Mesenchymal stem cell (in vitro differentiated cells and primary cell): ENCODE measurements around the gene LCE3A.

Experiments
- DNase-seq: peaks from one replicate; pipeline ENCODE4 v3.0.0-alpha.2; 2013
- H2AFZ ChIP-seq: one replicate; pipeline ENCODE4 v1.6.1; 2013; ENCODE audit warnings: low read depth, mild to moderate bottlenecking, control low read depth, inconsistent platforms, low read length, moderate library complexity
- H2AK5ac ChIP-seq: 2 replicates; pipeline ENCODE4 v1.6.1; 2013; ENCODE audit warnings: low read length, moderate library complexity, mild to moderate bottlenecking, inconsistent platforms; ENCODE audit not compliant: severe bottlenecking
- H2BK120ac ChIP-seq: one replicate; pipeline ENCODE4 v1.6.1; 2013; ENCODE audit warnings: low read depth, mild to moderate bottlenecking, inconsistent platforms, low read length, moderate library complexity
- H2BK12ac ChIP-seq, 2 experiments: one replicate each; pipeline ENCODE4 v1.6.1; 2013; ENCODE audit warnings: inconsistent platforms in 2 of 2, low read length in 2 of 2, mild to moderate bottlenecking in 2 of 2, moderate library complexity in 2 of 2, control low read depth in 1 of 2
- H2BK15ac ChIP-seq: one replicate; pipeline ENCODE4 v1.6.1; 2013; ENCODE audit warnings: mild to moderate bottlenecking, low read depth, inconsistent platforms; ENCODE audit not compliant: poor library complexity, severe bottlenecking
- H2BK5ac ChIP-seq: 2 replicates; pipeline ENCODE4 v1.6.1; 2013; ENCODE audit warnings: low read depth, mild to moderate bottlenecking, low read length, control low read depth, inconsistent platforms; ENCODE audit not compliant: poor library complexity, severe bottlenecking
- H3K14ac ChIP-seq, 2 experiments: one replicate each; pipeline ENCODE4 v1.6.1; 2013; ENCODE audit warnings: inconsistent platforms in 2 of 2, low read length in 2 of 2, control low read depth in 1 of 2, mild to moderate bottlenecking in 1 of 2, moderate library complexity in 1 of 2
- H3K18ac ChIP-seq, 2 experiments: one replicate each; pipeline ENCODE4 v1.6.1; 2013; ENCODE audit warnings: inconsistent platforms in 2 of 2, low read length in 2 of 2, control low read depth in 1 of 2, low read depth in 1 of 2, mild to moderate bottlenecking in 1 of 2
- H3K23ac ChIP-seq, 2 experiments: one replicate each; pipeline ENCODE4 v1.6.1; 2013; ENCODE audit warnings: inconsistent platforms in 2 of 2, low read length in 2 of 2, mild to moderate bottlenecking in 2 of 2, moderate library complexity in 2 of 2, control low read depth in 1 of 2
- H3K27ac ChIP-seq: 2 replicates; pipeline ENCODE4 v1.5.1; 2013; ENCODE audit warnings: mild to moderate bottlenecking, moderate library complexity, low read length, control low read depth, inconsistent platforms; ENCODE audit not compliant: poor library complexity, severe bottlenecking
- H3K27me3 ChIP-seq, 2 experiments: 2 replicates each; pipeline versions ENCODE4 v1.6.1 to v1.7.0; 2013; ENCODE audit warnings: low read length in 2 of 2, mild to moderate bottlenecking in 2 of 2, moderate library complexity in 2 of 2, control low read depth in 1 of 2, inconsistent platforms in 1 of 2; ENCODE audit not compliant: control insufficient read depth in 1 of 2, insufficient read depth in 1 of 2
- H3K36me3 ChIP-seq, 2 experiments: 2 replicates each; pipeline versions ENCODE4 v1.6.1 to v1.7.0; 2013; ENCODE audit warnings: low read length in 2 of 2, control low read depth in 1 of 2, inconsistent platforms in 1 of 2, low read depth in 1 of 2, mild to moderate bottlenecking in 1 of 2; ENCODE audit not compliant: insufficient read depth in 2 of 2, control insufficient read depth in 1 of 2
- H3K4ac ChIP-seq, 2 experiments: one replicate each; pipeline ENCODE4 v1.6.1; 2013; ENCODE audit warnings: inconsistent platforms in 2 of 2, low read length in 2 of 2, mild to moderate bottlenecking in 2 of 2, moderate library complexity in 2 of 2, control low read depth in 1 of 2, low read depth in 1 of 2
- H3K4me1 ChIP-seq: 2 replicates; pipeline ENCODE4 v1.6.1; 2013; ENCODE audit warnings: low read depth, low read length, control low read depth; ENCODE audit not compliant: control insufficient read depth, insufficient read depth
- H3K4me2 ChIP-seq: 2 replicates; pipeline ENCODE4 v1.6.1; 2013; ENCODE audit warnings: low read length, mild to moderate bottlenecking, inconsistent platforms; ENCODE audit not compliant: poor library complexity, severe bottlenecking
- H3K4me3 ChIP-seq, 2 experiments: 2 replicates each; pipeline versions ENCODE4 v1.5.1 to v1.7.0; 2013; ENCODE audit warnings: low read length in 2 of 2, mild to moderate bottlenecking in 2 of 2, control low read depth in 1 of 2, low read depth in 1 of 2; ENCODE audit not compliant: insufficient read depth in 1 of 2
- H3K79me1 ChIP-seq: replicated peaks from 2 replicates; pipeline ENCODE4 v1.6.1; 2013; ENCODE audit warnings: mild to moderate bottlenecking, control low read depth, low read length, inconsistent platforms; ENCODE audit not compliant: poor library complexity, severe bottlenecking
- H3K9ac ChIP-seq: 2 replicates; pipeline ENCODE4 v1.7.0; 2013; ENCODE audit warnings: mild to moderate bottlenecking, low read length, moderate library complexity
- H3K9me3 ChIP-seq: 2 replicates; pipeline ENCODE4 v1.7.0; 2013; ENCODE audit warnings: mild to moderate bottlenecking, low read length; ENCODE audit not compliant: control insufficient read depth
- H4K8ac ChIP-seq: one replicate; pipeline ENCODE4 v1.6.1; 2013; ENCODE audit warnings: inconsistent platforms, mild to moderate bottlenecking, low read length, moderate library complexity
- H4K91ac ChIP-seq: one replicate; pipeline ENCODE4 v1.6.1; 2013; ENCODE audit warnings: mild to moderate bottlenecking, low read length, inconsistent platforms
- WGBS: methylation state at CpG from one replicate; pipeline ENCODE4 v1.1.7; 2013; ENCODE audit warnings: mixed read lengths; 5-methylcytosine and 5-hydroxymethylcytosine counted together

Gene LCE3A

GRCh38 chr1:152613511-152613910 lies 9.4 kb downstream of the LCE3A start, which contains the start of gene LCE3B:
Gene LCE3B, plus strand, starts transcription at chr1:152613811. Its CDS starts 0 bp downstream, at chr1:152613811.
- H3K14ac ChIP-seq: no peak within 1 kb of the TSS
- no peak for DNase-seq
- WGBS: no CpG with 5 or more reads among the region's 1 CpG
- H3K4me3 ChIP-seq: no peak within 1 kb of the TSS
- no peak within 1 kb of the TSS for H2BK12ac ChIP-seq
- no peaks in the 10 kb centered on the region for H3K27me3 ChIP-seq
- no peak within 1 kb of the TSS for H3K18ac ChIP-seq
- no peak within 1 kb of the TSS for H2AK5ac ChIP-seq
- no peak within 1 kb of the TSS for H2BK120ac ChIP-seq
- no peaks in the 10 kb centered on the region for H3K36me3 ChIP-seq
- H3K9ac ChIP-seq: no peak within 1 kb of the TSS
- no peak within 1 kb of the TSS for H3K4me2 ChIP-seq
- no peak within 1 kb of the TSS for H2BK15ac ChIP-seq
- H4K8ac ChIP-seq: no peak within 1 kb of the TSS
- no peak within 1 kb of the TSS for H2BK5ac ChIP-seq
- no peaks in the 10 kb centered on the region for H3K79me1 ChIP-seq
- no peak within 1 kb of the TSS for H4K91ac ChIP-seq
- no peak within 1 kb of the TSS for H3K23ac ChIP-seq
- H2AFZ ChIP-seq: no peak within 1 kb of the TSS
- no peak within 1 kb of the TSS for H3K4ac ChIP-seq
- H3K4me1 ChIP-seq: no peaks in the 10 kb centered on the region
- no peak within 1 kb of the TSS for H3K27ac ChIP-seq
- H3K9me3 ChIP-seq: peaks cover 11% of the 10 kb centered on the region

GRCh38 chr1:152599934-152600333 lies 23.0 kb downstream of the LCE3A start, which contains the start of gene LCE3C:
Gene LCE3C, plus strand, starts transcription at chr1:152600234. Its CDS starts 498 bp downstream, at chr1:152600732.
- Histone ChIP-seq H3K14ac (no peak within 1 kb of the TSS), H3K79me1 (no peaks in the 10 kb centered on the region), H3K27me3 (no peaks in the 10 kb centered on the region), H3K4ac (no peak within 1 kb of the TSS), H4K91ac (no peak within 1 kb of the TSS), H3K9me3 (peaks cover 3% of the 10 kb centered on the region), H3K4me3 (no peak within 1 kb of the TSS), H3K36me3 (no peaks in the 10 kb centered on the region), H3K9ac (no peak within 1 kb of the TSS), H2BK15ac (no peak within 1 kb of the TSS), H2BK120ac (no peak within 1 kb of the TSS), H4K8ac (no peak within 1 kb of the TSS), H2AFZ (no peak within 1 kb of the TSS), H3K4me1 (no peaks in the 10 kb centered on the region), H2BK5ac (no peak within 1 kb of the TSS), H3K23ac (no peak within 1 kb of the TSS), H3K27ac (no peak within 1 kb of the TSS), H3K4me2 (no peak within 1 kb of the TSS), H2AK5ac (no peak within 1 kb of the TSS), H2BK12ac (no peak within 1 kb of the TSS), H3K18ac (no peak within 1 kb of the TSS)
- no CpG with 5 or more reads among the region's 4 CpGs for whole genome bisulfite sequencing
- no peak for DNase-seq

- peaks cover 3% of the 10 kb centered on the region for H3K9me3 ChIP-seq
- no peak overlapping the region for H3K9ac ChIP-seq
- H3K18ac ChIP-seq: no peak overlapping the region
- H3K4me1 ChIP-seq: no peaks in the 10 kb centered on the region
- no peak overlapping the region for H3K14ac ChIP-seq
- no peak overlapping the region for H2BK15ac ChIP-seq
- no peak overlapping the region for H3K4me3 ChIP-seq
- no peaks in the 10 kb centered on the region for H3K27me3 ChIP-seq
- no peaks in the 10 kb centered on the region for H3K79me1 ChIP-seq
- no peaks in the 10 kb centered on the region for H3K36me3 ChIP-seq
- H2BK12ac ChIP-seq: no peak overlapping the region
- no peak overlapping the region for H4K91ac ChIP-seq
- no peak overlapping the region for H2BK5ac ChIP-seq
- no peak overlapping the region for H3K4ac ChIP-seq
- H4K8ac ChIP-seq: no peak overlapping the region
- no peak overlapping the region for H2BK120ac ChIP-seq
- no peak overlapping the region for H2AFZ ChIP-seq
- no peak overlapping the region for H2AK5ac ChIP-seq
- H3K27ac ChIP-seq: no peak overlapping the region
- no peak overlapping the region for H3K4me2 ChIP-seq
- DNase-seq: no peak
- WGBS: no CpG with 5 or more reads among the region's 2 CpGs
- H3K23ac ChIP-seq: no peak overlapping the region
Observed at GRCh38 chr1:152596986-152597385, 25.9 kb downstream of the LCE3A start.

DNA sequence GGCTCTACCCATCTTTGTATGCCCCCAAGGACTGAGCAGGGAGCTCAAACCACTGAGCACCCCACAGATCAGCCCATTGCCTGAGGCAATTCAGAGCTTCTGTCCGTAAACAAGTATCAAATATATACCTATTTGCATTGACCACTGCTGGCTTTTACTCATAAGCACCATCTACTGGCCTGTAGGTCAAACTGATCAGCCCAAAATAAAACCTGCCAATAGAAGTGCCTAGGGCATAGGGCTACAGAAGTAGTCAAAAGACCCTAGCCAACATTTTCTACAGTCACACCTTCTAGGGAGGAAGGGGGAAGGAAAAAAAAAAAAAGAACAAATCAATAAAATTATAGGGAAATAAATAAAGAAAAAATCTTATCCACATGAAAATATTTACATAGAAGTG lies 37.3 kb downstream of the LCE3A start:
- Histone ChIP-seq H3K27me3 (no peaks in the 10 kb centered on the region), H3K23ac (no peak overlapping the region), H3K9ac (no peak overlapping the region), H3K4ac (no peak overlapping the region), H4K91ac (no peak overlapping the region), H2BK120ac (no peak overlapping the region), H3K79me1 (no peaks in the 10 kb centered on the region), H3K36me3 (no peaks in the 10 kb centered on the region), H2BK12ac (no peak overlapping the region), H4K8ac (no peak overlapping the region), H2BK15ac (no peak overlapping the region), H3K4me1 (no peaks in the 10 kb centered on the region), H3K4me2 (no peak overlapping the region), H2AK5ac (no peak overlapping the region), H3K14ac (no peak overlapping the region), H2AFZ (no peak overlapping the region), H3K18ac (no peak overlapping the region), H2BK5ac (no peak overlapping the region), H3K4me3 (no peak overlapping the region), H3K27ac (no peak overlapping the region), H3K9me3 (no peaks in the 10 kb centered on the region)
- WGBS: no CpG with 5 or more reads among the region's 1 CpG
- DNase-seq: no peak
